NCI-H2227 (cell line): Measurements from ENCODE around the gene RPS6KA2.

Source experiments
- DNase-seq: peaks from one replicate; lab custom pipeline; 2025; ENCODE audit not compliant: unreplicated experiment; lab: John Stamatoyannopoulos, UW

RPS6KA2 gene

GRCh38 chr6:166492092-166492741, 134.8 kb downstream of the RPS6KA2 start:
- no peak for DNase-seq

- no peak for DNase-seq
Observed at GRCh38 chr6:166490671-166491500, 136.2 kb downstream of the RPS6KA2 start.

GRCh38 chr6:166489301-166490155, 137.5 kb downstream of the RPS6KA2 start:
- DNase-seq, result no peak

- no peak for DNase-seq
Observed at GRCh38 chr6:166488701-166489100, 138.3 kb downstream of the RPS6KA2 start.

GRCh38 chr6:166488076-166488685, 138.9 kb downstream of the RPS6KA2 start:
- DNase-seq, result no peak

GRCh38 chr6:166487148-166487547, 139.9 kb downstream of the RPS6KA2 start:
- DNase-seq, result no peak

- DNase-seq, result no peak
Observed at GRCh38 chr6:166486536-166486880, 140.5 kb downstream of the RPS6KA2 start.

- no peak for DNase-seq
Observed at GRCh38 chr6:166485651-166486535, 141.2 kb downstream of the RPS6KA2 start.

- DNase-seq, result no peak
Observed at GRCh38 chr6:166484863-166485262, 142.2 kb downstream of the RPS6KA2 start.

- DNase-seq, result no peak
Observed at GRCh38 chr6:166483573-166484250, 143.3 kb downstream of the RPS6KA2 start.

- DNase-seq, result no peak
Observed at GRCh38 chr6:166483026-166483425, 144.0 kb downstream of the RPS6KA2 start.

GRCh38 chr6:166478782-166479592, 148.1 kb downstream of the RPS6KA2 start:
- no peak for DNase-seq

- no peak for DNase-seq
Observed at GRCh38 chr6:166477647-166478365, 149.2 kb downstream of the RPS6KA2 start.

- no peak for DNase-seq
Observed at GRCh38 chr6:166476634-166477215, 150.3 kb downstream of the RPS6KA2 start.

GRCh38 chr6:166476061-166476591, 150.9 kb downstream of the RPS6KA2 start:
- DNase-seq, result no peak

- DNase-seq, result no peak
Observed at GRCh38 chr6:166474721-166475565, 152.1 kb downstream of the RPS6KA2 start.
